Measurements from ENCODE around the gene SCN1B. TPM values are rescaled to one million over a fixed set of nuclear protein-coding genes. Genes with fewer than 3 reads are reported as not detected.

SCN1B gene
- total and polyA plus RNA-seq, 2 of the 13 experiments (the other 11 are each of a cell fraction or from before 2014, with no cell fraction given) = 2.7 to 20.1 TPM

GRCh38 chr19:34994643-34995541, 35.4 kb upstream of the SCN1B start (continued):
- TF ChIP-seq, protein P1, sequence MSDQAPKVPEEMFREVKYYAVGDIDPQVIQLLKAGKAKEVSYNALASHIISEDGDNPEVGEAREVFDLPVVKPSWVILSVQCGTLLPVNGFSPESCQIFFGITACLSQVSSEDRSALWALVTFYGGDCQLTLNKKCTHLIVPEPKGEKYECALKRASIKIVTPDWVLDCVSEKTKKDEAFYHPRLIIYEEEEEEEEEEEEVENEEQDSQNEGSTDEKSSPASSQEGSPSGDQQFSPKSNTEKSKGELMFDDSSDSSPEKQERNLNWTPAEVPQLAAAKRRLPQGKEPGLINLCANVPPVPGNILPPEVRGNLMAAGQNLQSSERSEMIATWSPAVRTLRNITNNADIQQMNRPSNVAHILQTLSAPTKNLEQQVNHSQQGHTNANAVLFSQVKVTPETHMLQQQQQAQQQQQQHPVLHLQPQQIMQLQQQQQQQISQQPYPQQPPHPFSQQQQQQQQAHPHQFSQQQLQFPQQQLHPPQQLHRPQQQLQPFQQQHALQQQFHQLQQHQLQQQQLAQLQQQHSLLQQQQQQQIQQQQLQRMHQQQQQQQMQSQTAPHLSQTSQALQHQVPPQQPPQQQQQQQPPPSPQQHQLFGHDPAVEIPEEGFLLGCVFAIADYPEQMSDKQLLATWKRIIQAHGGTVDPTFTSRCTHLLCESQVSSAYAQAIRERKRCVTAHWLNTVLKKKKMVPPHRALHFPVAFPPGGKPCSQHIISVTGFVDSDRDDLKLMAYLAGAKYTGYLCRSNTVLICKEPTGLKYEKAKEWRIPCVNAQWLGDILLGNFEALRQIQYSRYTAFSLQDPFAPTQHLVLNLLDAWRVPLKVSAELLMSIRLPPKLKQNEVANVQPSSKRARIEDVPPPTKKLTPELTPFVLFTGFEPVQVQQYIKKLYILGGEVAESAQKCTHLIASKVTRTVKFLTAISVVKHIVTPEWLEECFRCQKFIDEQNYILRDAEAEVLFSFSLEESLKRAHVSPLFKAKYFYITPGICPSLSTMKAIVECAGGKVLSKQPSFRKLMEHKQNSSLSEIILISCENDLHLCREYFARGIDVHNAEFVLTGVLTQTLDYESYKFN (CRISPR knock-in tag; conservative IDR thresholded peaks at IDR 0.05) = peak; percentile 89
- TF ChIP-seq, protein P2, sequence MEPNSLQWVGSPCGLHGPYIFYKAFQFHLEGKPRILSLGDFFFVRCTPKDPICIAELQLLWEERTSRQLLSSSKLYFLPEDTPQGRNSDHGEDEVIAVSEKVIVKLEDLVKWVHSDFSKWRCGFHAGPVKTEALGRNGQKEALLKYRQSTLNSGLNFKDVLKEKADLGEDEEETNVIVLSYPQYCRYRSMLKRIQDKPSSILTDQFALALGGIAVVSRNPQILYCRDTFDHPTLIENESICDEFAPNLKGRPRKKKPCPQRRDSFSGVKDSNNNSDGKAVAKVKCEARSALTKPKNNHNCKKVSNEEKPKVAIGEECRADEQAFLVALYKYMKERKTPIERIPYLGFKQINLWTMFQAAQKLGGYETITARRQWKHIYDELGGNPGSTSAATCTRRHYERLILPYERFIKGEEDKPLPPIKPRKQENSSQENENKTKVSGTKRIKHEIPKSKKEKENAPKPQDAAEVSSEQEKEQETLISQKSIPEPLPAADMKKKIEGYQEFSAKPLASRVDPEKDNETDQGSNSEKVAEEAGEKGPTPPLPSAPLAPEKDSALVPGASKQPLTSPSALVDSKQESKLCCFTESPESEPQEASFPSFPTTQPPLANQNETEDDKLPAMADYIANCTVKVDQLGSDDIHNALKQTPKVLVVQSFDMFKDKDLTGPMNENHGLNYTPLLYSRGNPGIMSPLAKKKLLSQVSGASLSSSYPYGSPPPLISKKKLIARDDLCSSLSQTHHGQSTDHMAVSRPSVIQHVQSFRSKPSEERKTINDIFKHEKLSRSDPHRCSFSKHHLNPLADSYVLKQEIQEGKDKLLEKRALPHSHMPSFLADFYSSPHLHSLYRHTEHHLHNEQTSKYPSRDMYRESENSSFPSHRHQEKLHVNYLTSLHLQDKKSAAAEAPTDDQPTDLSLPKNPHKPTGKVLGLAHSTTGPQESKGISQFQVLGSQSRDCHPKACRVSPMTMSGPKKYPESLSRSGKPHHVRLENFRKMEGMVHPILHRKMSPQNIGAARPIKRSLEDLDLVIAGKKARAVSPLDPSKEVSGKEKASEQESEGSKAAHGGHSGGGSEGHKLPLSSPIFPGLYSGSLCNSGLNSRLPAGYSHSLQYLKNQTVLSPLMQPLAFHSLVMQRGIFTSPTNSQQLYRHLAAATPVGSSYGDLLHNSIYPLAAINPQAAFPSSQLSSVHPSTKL (CRISPR knock-in tag; IDR thresholded peaks at IDR 0.05) = peak; percentile 88
- TF ChIP-seq CHD2 (IDR thresholded peaks at IDR 0.05; ENCODE audit: low read depth, low read length) = no peak
- TF ChIP-seq ZNF441 (CRISPR knock-in tag; IDR thresholded peaks at IDR 0.05; ENCODE audit: borderline replicate concordance) = peak; percentile 62; the same call in 1 of the 2 replicates
- peak; percentile 59; the same call in 1 of the 2 replicates for TF ChIP-seq ZNF124 (CRISPR knock-in tag; IDR thresholded peaks at IDR 0.05)
- peak; percentile 28; the same call in 1 of the 2 replicates for TF ChIP-seq ZSCAN9 (CRISPR knock-in tag; IDR thresholded peaks at IDR 0.05; ENCODE audit: borderline replicate concordance)
- TF ChIP-seq MED8 (CRISPR knock-in tag; IDR thresholded peaks at IDR 0.05; ENCODE audit: insufficient replicate concordance) = peak; percentile 67
- TF ChIP-seq TEAD3 (CRISPR knock-in tag; optimal IDR thresholded peaks at IDR 0.05; ENCODE audit: borderline replicate concordance) = no peak
- TF ChIP-seq ZNF607 (CRISPR knock-in tag; IDR thresholded peaks at IDR 0.05; ENCODE audit: borderline replicate concordance) = no peak
- peak; percentile 59; the same call in 1 of the 2 replicates for TF ChIP-seq NFKB2 (CRISPR knock-in tag; IDR thresholded peaks at IDR 0.05; ENCODE audit: borderline replicate concordance)
- peak; percentile 85 for TF ChIP-seq RXRA (CRISPR knock-in tag; IDR thresholded peaks at IDR 0.05)
- 0 out of 2 replicates have a peak, but pooled peaks have one; percentile 69 for TF ChIP-seq MXD3 (CRISPR knock-in tag; IDR thresholded peaks at IDR 0.05)
- no peak for TF ChIP-seq JUND (CRISPR knock-in tag; IDR thresholded peaks at IDR 0.05)
- TF ChIP-seq, protein P3, sequence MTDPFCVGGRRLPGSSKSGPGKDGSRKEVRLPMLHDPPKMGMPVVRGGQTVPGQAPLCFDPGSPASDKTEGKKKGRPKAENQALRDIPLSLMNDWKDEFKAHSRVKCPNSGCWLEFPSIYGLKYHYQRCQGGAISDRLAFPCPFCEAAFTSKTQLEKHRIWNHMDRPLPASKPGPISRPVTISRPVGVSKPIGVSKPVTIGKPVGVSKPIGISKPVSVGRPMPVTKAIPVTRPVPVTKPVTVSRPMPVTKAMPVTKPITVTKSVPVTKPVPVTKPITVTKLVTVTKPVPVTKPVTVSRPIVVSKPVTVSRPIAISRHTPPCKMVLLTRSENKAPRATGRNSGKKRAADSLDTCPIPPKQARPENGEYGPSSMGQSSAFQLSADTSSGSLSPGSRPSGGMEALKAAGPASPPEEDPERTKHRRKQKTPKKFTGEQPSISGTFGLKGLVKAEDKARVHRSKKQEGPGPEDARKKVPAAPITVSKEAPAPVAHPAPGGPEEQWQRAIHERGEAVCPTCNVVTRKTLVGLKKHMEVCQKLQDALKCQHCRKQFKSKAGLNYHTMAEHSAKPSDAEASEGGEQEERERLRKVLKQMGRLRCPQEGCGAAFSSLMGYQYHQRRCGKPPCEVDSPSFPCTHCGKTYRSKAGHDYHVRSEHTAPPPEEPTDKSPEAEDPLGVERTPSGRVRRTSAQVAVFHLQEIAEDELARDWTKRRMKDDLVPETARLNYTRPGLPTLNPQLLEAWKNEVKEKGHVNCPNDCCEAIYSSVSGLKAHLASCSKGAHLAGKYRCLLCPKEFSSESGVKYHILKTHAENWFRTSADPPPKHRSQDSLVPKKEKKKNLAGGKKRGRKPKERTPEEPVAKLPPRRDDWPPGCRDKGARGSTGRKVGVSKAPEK (CRISPR knock-in tag; IDR thresholded peaks at IDR 0.05; ENCODE audit: borderline replicate concordance) = no peak
